Measurements from ENCODE around the gene AFF1.

AFF1 gene

DNA sequence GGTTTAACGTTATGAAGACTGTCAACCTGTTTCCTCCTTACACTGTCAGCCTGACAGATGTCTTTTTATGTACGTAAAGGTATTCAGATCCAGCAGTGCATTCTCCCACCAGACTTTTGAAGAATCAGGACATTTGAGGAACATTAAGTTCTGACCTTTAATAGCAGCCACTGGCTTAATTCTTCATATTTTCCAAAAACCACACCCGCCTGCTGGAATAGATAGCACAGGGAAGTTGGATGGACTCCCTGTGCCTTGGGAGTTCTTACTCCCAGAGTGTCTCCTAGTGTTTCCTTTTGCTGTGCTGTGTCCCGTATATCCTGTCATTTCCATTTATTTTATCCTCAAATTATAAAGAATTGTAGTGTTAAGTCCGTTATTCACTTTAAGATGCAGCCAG lies 94.5 kb downstream of the AFF1 start:
- Histone ChIP-seq H3K9me3 (ENCODE audit: insufficient read depth, low read depth, low read length) (no peaks in the 10 kb centered on the region), H3K27ac (ENCODE audit: low read depth, low read length) (no peak overlapping the region), H4K8ac (ENCODE audit: low read depth, low read length) (no peak overlapping the region), H2BK12ac (ENCODE audit: low read length) (no peak overlapping the region), H2AK5ac (ENCODE audit: low read length) (no peak overlapping the region), H3K36me3 (ENCODE audit: control insufficient read depth in 1 of 2, insufficient read depth in 2 of 2, low read length in 2 of 2) (no peaks in the 10 kb centered on the region), H3K4ac (ENCODE audit: low read depth, low read length) (no peak overlapping the region), H4K12ac (ENCODE audit: low read depth, low read length) (no peak overlapping the region), H2AFZ (ENCODE audit: insufficient read depth, low read length, poor library complexity) (no peak overlapping the region), H3K27me3 (ENCODE audit: insufficient read depth, low read length) (no peaks in the 10 kb centered on the region), H3K14ac (ENCODE audit: low read length) (no peak overlapping the region), H3K4me2 (ENCODE audit: low read length) (no peak overlapping the region), H3K9ac (ENCODE audit: low read length) (no peak overlapping the region), H4K91ac (ENCODE audit: low read depth, low read length) (no peak overlapping the region), H3K79me2 (ENCODE audit: control insufficient read depth, insufficient read depth, low read length, poor library complexity) (no peaks in the 10 kb centered on the region), H2BK5ac (ENCODE audit: low read depth, low read length, poor library complexity) (no peak overlapping the region), H3K4me1 (ENCODE audit: control insufficient read depth in 1 of 2, insufficient read depth in 2 of 2, low read length in 2 of 2) (peaks cover 8 to 9% of the 10 kb centered on the region in 2 experiments), H3K4me3 (ENCODE audit: low read depth, low read length) (no peak overlapping the region), H3K79me1 (ENCODE audit: low read length) (no peaks in the 10 kb centered on the region), H3K18ac (ENCODE audit: low read length) (no peak overlapping the region), H3K23ac (ENCODE audit: low read length) (no peak overlapping the region), H2BK120ac (ENCODE audit: insufficient read depth, low read length, poor library complexity) (no peak overlapping the region)
- no CpG with 5 or more reads among the region's 5 CpGs for WGBS (ENCODE audit: extremely low coverage, insufficient coverage, insufficient read length)
- no peak for DNase-seq

DNA sequence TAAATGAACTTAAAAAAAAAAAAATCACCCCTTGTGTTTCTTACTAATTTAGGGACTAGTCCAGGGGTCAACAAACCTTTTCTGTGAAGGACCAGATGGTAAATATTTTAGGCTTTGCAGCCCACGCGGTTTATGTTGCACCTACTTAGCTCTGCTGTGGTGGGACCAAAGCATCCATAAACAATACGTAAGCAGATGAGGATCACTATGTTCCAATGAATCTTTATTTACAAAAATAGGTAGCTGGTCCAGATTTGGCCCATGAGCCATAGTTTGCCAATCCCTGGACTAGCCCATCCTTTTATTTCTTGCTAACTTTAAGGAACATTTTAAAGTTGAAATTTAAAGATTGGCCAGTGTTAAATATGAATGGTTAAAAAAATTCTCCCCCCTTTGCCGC lies 95.3 kb downstream of the AFF1 start:
- no peak overlapping the region for H3K4me3 ChIP-seq (ENCODE audit: low read depth, low read length)
- H3K27ac ChIP-seq (ENCODE audit: low read depth, low read length), result no peak overlapping the region
- H2AFZ ChIP-seq (ENCODE audit: insufficient read depth, low read length, poor library complexity), result no peak overlapping the region
- no peaks in the 10 kb centered on the region for H3K79me2 ChIP-seq (ENCODE audit: control insufficient read depth, insufficient read depth, low read length, poor library complexity)
- H3K18ac ChIP-seq (ENCODE audit: low read length), result no peak overlapping the region
- no peaks in the 10 kb centered on the region for H3K27me3 ChIP-seq (ENCODE audit: insufficient read depth, low read length)
- H2AK5ac ChIP-seq (ENCODE audit: low read length), result no peak overlapping the region
- no peaks in the 10 kb centered on the region for H3K79me1 ChIP-seq (ENCODE audit: low read length)
- H3K23ac ChIP-seq (ENCODE audit: low read length), result no peak overlapping the region
- H3K4ac ChIP-seq (ENCODE audit: low read depth, low read length), result no peak overlapping the region
- no peak overlapping the region for H2BK5ac ChIP-seq (ENCODE audit: low read depth, low read length, poor library complexity)
- no peaks in the 10 kb centered on the region for H3K36me3 ChIP-seq (ENCODE audit: control insufficient read depth in 1 of 2, insufficient read depth in 2 of 2, low read length in 2 of 2)
- H3K4me2 ChIP-seq (ENCODE audit: low read length), result no peak overlapping the region
- no peak overlapping the region for H4K12ac ChIP-seq (ENCODE audit: low read depth, low read length)
- H3K9me3 ChIP-seq (ENCODE audit: insufficient read depth, low read depth, low read length), result no peaks in the 10 kb centered on the region
- no peak overlapping the region for H2BK12ac ChIP-seq (ENCODE audit: low read length)
- DNase-seq, result no peak
- no peak overlapping the region for H4K91ac ChIP-seq (ENCODE audit: low read depth, low read length)
- H3K14ac ChIP-seq (ENCODE audit: low read length), result no peak overlapping the region
- H2BK120ac ChIP-seq (ENCODE audit: insufficient read depth, low read length, poor library complexity), result no peak overlapping the region
- peaks cover 8 to 9% of the 10 kb centered on the region in 2 experiments for H3K4me1 ChIP-seq (ENCODE audit: control insufficient read depth in 1 of 2, insufficient read depth in 2 of 2, low read length in 2 of 2)
- no CpG with 5 or more reads among the region's 4 CpGs for WGBS (ENCODE audit: extremely low coverage, insufficient coverage, insufficient read length)
- H3K9ac ChIP-seq (ENCODE audit: low read length), result no peak overlapping the region
- H4K8ac ChIP-seq (ENCODE audit: low read depth, low read length), result no peak overlapping the region

DNA sequence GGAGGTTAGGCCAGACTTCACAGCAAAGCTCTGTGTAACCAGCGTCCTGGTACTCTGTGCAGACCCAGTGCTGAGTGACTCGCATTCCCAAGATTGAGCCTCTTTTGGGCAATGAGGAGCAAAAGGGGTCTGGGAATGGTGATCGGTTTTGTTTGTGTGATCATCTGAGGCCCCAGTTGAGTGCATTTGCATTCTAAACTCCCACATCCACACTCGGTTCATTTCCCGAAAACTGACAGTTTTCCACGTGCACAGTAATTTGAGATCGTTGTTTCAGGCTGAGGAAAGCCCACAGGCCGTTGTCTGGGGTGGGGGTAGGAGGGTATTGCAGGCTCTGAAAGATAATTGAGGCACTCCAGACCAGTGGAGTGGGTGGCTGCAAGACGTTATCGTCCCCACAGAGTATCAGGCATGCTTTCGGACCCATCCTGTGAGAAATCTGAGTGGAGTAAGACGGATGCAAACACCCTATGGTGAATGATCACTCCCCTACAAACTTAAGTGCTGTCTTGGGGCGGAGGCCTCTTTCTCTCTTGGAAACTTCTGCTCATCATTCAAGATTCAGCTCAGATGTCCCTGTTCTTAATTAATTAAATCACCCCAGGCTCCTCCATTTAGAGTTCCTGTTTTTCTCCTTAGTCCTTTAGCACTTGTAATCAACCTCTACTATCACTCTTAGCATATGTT lies 96.1 kb downstream of the AFF1 start:
- Histone ChIP-seq H3K79me2 (ENCODE audit: control insufficient read depth, insufficient read depth, low read length, poor library complexity) (no peaks in the 10 kb centered on the region), H3K36me3 (ENCODE audit: control insufficient read depth in 1 of 2, insufficient read depth in 2 of 2, low read length in 2 of 2) (no peaks in the 10 kb centered on the region), H2AFZ (ENCODE audit: insufficient read depth, low read length, poor library complexity) (no peak overlapping the region), H2AK5ac (ENCODE audit: low read length) (no peak overlapping the region), H3K9ac (ENCODE audit: low read length) (no peak overlapping the region), H4K12ac (ENCODE audit: low read depth, low read length) (no peak overlapping the region), H3K9me3 (ENCODE audit: insufficient read depth, low read depth, low read length) (no peaks in the 10 kb centered on the region), H2BK12ac (ENCODE audit: low read length) (no peak overlapping the region), H3K4me3 (ENCODE audit: low read depth, low read length) (no peak overlapping the region), H3K14ac (ENCODE audit: low read length) (no peak overlapping the region), H3K27ac (ENCODE audit: low read depth, low read length) (no peak overlapping the region), H3K4me1 (ENCODE audit: control insufficient read depth in 1 of 2, insufficient read depth in 2 of 2, low read length in 2 of 2) (peaks cover 6 to 8% of the 10 kb centered on the region in 2 experiments), H4K8ac (ENCODE audit: low read depth, low read length) (no peak overlapping the region), H3K4me2 (ENCODE audit: low read length) (peak overlapping the region; percentile 58), H3K27me3 (ENCODE audit: insufficient read depth, low read length) (no peaks in the 10 kb centered on the region), H3K18ac (ENCODE audit: low read length) (no peak overlapping the region), H2BK120ac (ENCODE audit: insufficient read depth, low read length, poor library complexity) (no peak overlapping the region), H3K4ac (ENCODE audit: low read depth, low read length) (no peak overlapping the region), H3K23ac (ENCODE audit: low read length) (no peak overlapping the region), H2BK5ac (ENCODE audit: low read depth, low read length, poor library complexity) (no peak overlapping the region), H3K79me1 (ENCODE audit: low read length) (no peaks in the 10 kb centered on the region), H4K91ac (ENCODE audit: low read depth, low read length) (no peak overlapping the region)
- no CpG with 5 or more reads among the region's 13 CpGs for WGBS (ENCODE audit: extremely low coverage, insufficient coverage, insufficient read length)
- DNase-seq, result no peak

DNA sequence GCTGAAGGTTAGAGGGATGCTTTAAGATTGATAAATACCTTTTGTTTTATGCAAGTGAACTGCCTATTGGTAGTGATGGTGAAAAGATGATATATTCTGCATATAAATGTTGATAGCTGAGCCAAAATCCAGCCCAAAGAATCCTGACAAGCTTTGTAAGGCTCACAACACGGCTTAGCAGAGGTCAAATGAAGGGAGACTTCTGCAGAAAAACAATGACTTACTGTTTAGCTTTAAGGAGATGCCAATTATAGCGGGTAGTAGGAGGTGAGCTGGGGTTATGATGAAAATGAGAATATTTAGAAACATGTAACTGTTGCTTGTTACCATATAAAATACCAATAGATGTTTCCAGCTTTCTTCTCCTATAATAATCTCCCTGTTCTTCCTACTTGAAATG lies 97.1 kb downstream of the AFF1 start:
- no peak overlapping the region for H3K9ac ChIP-seq (ENCODE audit: low read length)
- H3K79me2 ChIP-seq (ENCODE audit: control insufficient read depth, insufficient read depth, low read length, poor library complexity), result no peaks in the 10 kb centered on the region
- H2AK5ac ChIP-seq (ENCODE audit: low read length), result no peak overlapping the region
- no peak overlapping the region for H2BK5ac ChIP-seq (ENCODE audit: low read depth, low read length, poor library complexity)
- no peak overlapping the region for H3K4me2 ChIP-seq (ENCODE audit: low read length)
- no peak overlapping the region for H3K4ac ChIP-seq (ENCODE audit: low read depth, low read length)
- no peak overlapping the region for H3K18ac ChIP-seq (ENCODE audit: low read length)
- no peak overlapping the region for H4K8ac ChIP-seq (ENCODE audit: low read depth, low read length)
- peaks cover 5 to 8% of the 10 kb centered on the region in 2 experiments for H3K4me1 ChIP-seq (ENCODE audit: control insufficient read depth in 1 of 2, insufficient read depth in 2 of 2, low read length in 2 of 2)
- H2BK120ac ChIP-seq (ENCODE audit: insufficient read depth, low read length, poor library complexity), result no peak overlapping the region
- no CpG with 5 or more reads among the region's 2 CpGs for WGBS (ENCODE audit: extremely low coverage, insufficient coverage, insufficient read length)
- H4K12ac ChIP-seq (ENCODE audit: low read depth, low read length), result no peak overlapping the region
- H4K91ac ChIP-seq (ENCODE audit: low read depth, low read length), result no peak overlapping the region
- H3K79me1 ChIP-seq (ENCODE audit: low read length), result no peaks in the 10 kb centered on the region
- no peak overlapping the region for H3K27ac ChIP-seq (ENCODE audit: low read depth, low read length)
- no peak overlapping the region for H3K14ac ChIP-seq (ENCODE audit: low read length)
- H3K9me3 ChIP-seq (ENCODE audit: insufficient read depth, low read depth, low read length), result no peaks in the 10 kb centered on the region
- no peak overlapping the region for H3K23ac ChIP-seq (ENCODE audit: low read length)
- H3K27me3 ChIP-seq (ENCODE audit: insufficient read depth, low read length), result no peaks in the 10 kb centered on the region
- H3K4me3 ChIP-seq (ENCODE audit: low read depth, low read length), result no peak overlapping the region
- H2BK12ac ChIP-seq (ENCODE audit: low read length), result no peak overlapping the region
- no peaks in the 10 kb centered on the region for H3K36me3 ChIP-seq (ENCODE audit: control insufficient read depth in 1 of 2, insufficient read depth in 2 of 2, low read length in 2 of 2)
- no peak for DNase-seq
- no peak overlapping the region for H2AFZ ChIP-seq (ENCODE audit: insufficient read depth, low read length, poor library complexity)

Data from trophoblast cell (in vitro differentiated cells and primary cell).